AG20443 (cell line): ENCODE data around the gene VDAC1.

ENCODE experiments used
- DNase-seq: peaks from one replicate; pipeline ENCODE4 v3.0.0; 2012; ENCODE audit warnings: low spot score, mixed read lengths

The VDAC1 gene

GRCh38 chr5:134024811-134025210, 20.0 kb upstream of the VDAC1 start:
- no peak for DNase-seq

GRCh38 chr5:134022333-134022732, 17.6 kb upstream of the VDAC1 start:
- DNase-seq, result no peak

GRCh38 chr5:134020188-134020587, 15.4 kb upstream of the VDAC1 start:
- no peak for DNase-seq

- DNase-seq, result no peak
Measured at GRCh38 chr5:134019636-134020035, 14.9 kb upstream of the VDAC1 start.

- DNase-seq, result no peak
Measured at GRCh38 chr5:134018986-134019316, 14.2 kb upstream of the VDAC1 start.

GRCh38 chr5:134018154-134018985, 13.6 kb upstream of the VDAC1 start:
- peak; percentile 39 for DNase-seq

GRCh38 chr5:134008266-134008749, 3.5 kb upstream of the VDAC1 start:
- DNase-seq, result no peak

- peak; percentile 54 for DNase-seq
Measured at GRCh38 chr5:134007581-134008265, 2.9 kb upstream of the VDAC1 start.

GRCh38 chr5:134006115-134006514, 1.3 kb upstream of the VDAC1 start:
- no peak for DNase-seq

GRCh38 chr5:134005417-134006061, 764 bp upstream of the VDAC1 start:
- DNase-seq, result peak; percentile 67

- peak; percentile 85 for DNase-seq
Measured at GRCh38 chr5:134003817-134004625, 754 bp downstream of the VDAC1 start.

- no peak for DNase-seq
Measured at GRCh38 chr5:134003064-134003816, 1.5 kb downstream of the VDAC1 start.

GRCh38 chr5:134001938-134002731, 2.6 kb downstream of the VDAC1 start:
- DNase-seq, result no peak

- DNase-seq, result no peak
Measured at GRCh38 chr5:134000696-134001453, 3.9 kb downstream of the VDAC1 start.

GRCh38 chr5:134000091-134000511, 4.7 kb downstream of the VDAC1 start:
- no peak for DNase-seq

- no peak for DNase-seq
Measured at GRCh38 chr5:133998807-133999206, 6.0 kb downstream of the VDAC1 start.

GRCh38 chr5:133998042-133998441, 6.7 kb downstream of the VDAC1 start:
- no peak for DNase-seq

- DNase-seq, result no peak
Measured at GRCh38 chr5:133996683-133997252, 8.0 kb downstream of the VDAC1 start.

GRCh38 chr5:133995883-133996563, 8.8 kb downstream of the VDAC1 start:
- no peak for DNase-seq
